ENCODE measurements around the gene FAM118A.

The FAM118A gene

GRCh38 chr22:45308391-45308956 is 1.3 kb upstream of the FAM118A start:
- Histone ChIP-seq H3K9ac (ENCODE audit: low read depth, low read length) (0 out of 2 replicates have a peak overlapping the region, but pooled peaks have one; percentile 88), H2AFZ (ENCODE audit: low read depth, low read length) (peak overlapping the region; percentile 93), H3K36me3 (ENCODE audit: insufficient read depth, low read length) (no peaks in the 10 kb centered on the region), H3K27ac (ENCODE audit: low read length) (peak overlapping the region; percentile 85; the same call in 1 of the 2 replicates), H3K27me3 (ENCODE audit: insufficient read depth, low read length, poor library complexity) (no peaks in the 10 kb centered on the region), H3K9me3 (ENCODE audit: insufficient read depth, low read length, severe bottlenecking) (no peaks in the 10 kb centered on the region), H4K20me1 (ENCODE audit: insufficient read depth, low read length) (peaks cover 10% of the 10 kb centered on the region), H3K4me2 (ENCODE audit: insufficient read depth, low read length) (peak overlapping the region; percentile 85; the same call in 1 of the 2 replicates), H3K4me3 (ENCODE audit: low read depth in 1 of 2, low read length in 2 of 2) (no peak overlapping the region), H3K4me1 (ENCODE audit: insufficient read depth, low read length) (peaks cover 30% of the 10 kb centered on the region), H3K79me2 (ENCODE audit: insufficient read depth, low read length) (peaks cover 32% of the 10 kb centered on the region)
- no peak for ATAC-seq (ENCODE audit: insufficient read depth, low read depth)
- TF ChIP-seq CTCF (IDR thresholded peaks at IDR 0.05; ENCODE audit: borderline replicate concordance, extremely low read depth, low read length, poor library complexity, severe bottlenecking) (no peak), EZH2 (IDR thresholded peaks at IDR 0.05; ENCODE audit: borderline replicate concordance, low read depth, low read length, severe bottlenecking) (no peak)
- DNase-seq = no peak

- Histone ChIP-seq H3K9me3 (ENCODE audit: insufficient read depth, low read length, severe bottlenecking) (no peaks in the 10 kb centered on the region), H3K4me3 (ENCODE audit: low read depth in 1 of 2, low read length in 2 of 2) (peak overlapping the region; percentile 11 to 69; a peak in 3 of 4 replicates), H3K4me1 (ENCODE audit: insufficient read depth, low read length) (peaks cover 30% of the 10 kb centered on the region), H3K4me2 (ENCODE audit: insufficient read depth, low read length) (peak overlapping the region; percentile 85), H3K9ac (ENCODE audit: low read depth, low read length) (peak overlapping the region; percentile 88), H2AFZ (ENCODE audit: low read depth, low read length) (peak overlapping the region; percentile 93), H3K27ac (ENCODE audit: low read length) (peak overlapping the region; percentile 85), H4K20me1 (ENCODE audit: insufficient read depth, low read length) (peaks cover 12% of the 10 kb centered on the region), H3K27me3 (ENCODE audit: insufficient read depth, low read length, poor library complexity) (no peaks in the 10 kb centered on the region), H3K36me3 (ENCODE audit: insufficient read depth, low read length) (no peaks in the 10 kb centered on the region), H3K79me2 (ENCODE audit: insufficient read depth, low read length) (peaks cover 35% of the 10 kb centered on the region)
- no peak for ATAC-seq (ENCODE audit: insufficient read depth, low read depth)
- TF ChIP-seq CTCF (IDR thresholded peaks at IDR 0.05; ENCODE audit: borderline replicate concordance, extremely low read depth, low read length, poor library complexity, severe bottlenecking) = no peak
- no peak for TF ChIP-seq EZH2 (IDR thresholded peaks at IDR 0.05; ENCODE audit: borderline replicate concordance, low read depth, low read length, severe bottlenecking)
- DNase-seq = peak; percentile 20
Measured at GRCh38 chr22:45308957-45309421, 745 bp upstream of the FAM118A start.

DNA sequence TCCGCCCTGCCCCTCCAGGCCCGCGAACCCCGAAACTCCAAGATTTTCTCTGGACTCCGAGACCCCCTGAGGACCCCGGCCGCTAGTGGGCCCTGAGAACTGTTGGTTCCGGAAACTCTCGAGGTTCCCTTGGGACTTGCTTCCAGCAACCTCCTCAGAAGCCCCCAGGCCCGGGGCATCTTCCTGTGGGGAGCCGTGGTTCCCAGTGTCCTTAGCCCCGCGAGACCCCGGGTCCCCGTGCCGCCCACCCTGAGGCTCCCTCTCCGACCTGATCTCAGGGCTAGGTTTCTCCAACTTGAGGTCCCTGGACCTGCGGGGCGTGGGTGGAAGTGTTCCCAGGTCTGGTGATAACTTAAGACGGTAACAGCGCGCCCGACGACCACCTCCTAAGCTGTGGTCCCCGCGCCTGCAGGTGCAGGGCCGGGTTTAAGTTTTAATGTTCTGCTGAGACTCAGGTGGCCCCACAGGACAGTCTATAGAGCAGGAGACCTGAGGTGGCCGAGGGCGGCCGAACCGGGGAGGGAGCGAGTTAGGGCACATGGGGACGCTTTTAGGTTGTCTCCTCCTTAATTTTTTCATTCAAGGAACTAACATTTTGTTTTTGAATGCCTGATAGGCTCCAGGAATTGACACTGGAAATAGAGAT is 720 bp downstream of the FAM118A start:
- Histone ChIP-seq H3K79me2 (ENCODE audit: insufficient read depth, low read length) (peaks cover 49% of the 10 kb centered on the region), H2AFZ (ENCODE audit: low read depth, low read length) (peak overlapping the region; percentile 82), H3K27me3 (ENCODE audit: insufficient read depth, low read length, poor library complexity) (no peaks in the 10 kb centered on the region), H3K9me3 (ENCODE audit: insufficient read depth, low read length, severe bottlenecking) (no peaks in the 10 kb centered on the region), H3K4me1 (ENCODE audit: insufficient read depth, low read length) (peaks cover 30% of the 10 kb centered on the region), H3K27ac (ENCODE audit: low read length) (peak overlapping the region; percentile 78), H3K4me2 (ENCODE audit: insufficient read depth, low read length) (peak overlapping the region; percentile 85), H3K4me3 (ENCODE audit: low read depth in 1 of 2, low read length in 2 of 2) (peak overlapping the region; percentile 82 to 87), H4K20me1 (ENCODE audit: insufficient read depth, low read length) (peaks cover 19% of the 10 kb centered on the region), H3K36me3 (ENCODE audit: insufficient read depth, low read length) (no peaks in the 10 kb centered on the region), H3K9ac (ENCODE audit: low read depth, low read length) (peak overlapping the region; percentile 88)
- TF ChIP-seq EZH2 (IDR thresholded peaks at IDR 0.05; ENCODE audit: borderline replicate concordance, low read depth, low read length, severe bottlenecking) (no peak), CTCF (IDR thresholded peaks at IDR 0.05; ENCODE audit: borderline replicate concordance, extremely low read depth, low read length, poor library complexity, severe bottlenecking) (no peak)
- ATAC-seq (ENCODE audit: insufficient read depth, low read depth) = 0 out of 3 replicates have a peak, but pooled peaks have one; percentile 1
- peak; percentile 35 for DNase-seq

All from DND-41 (cell line).